OCI-LY1 (cell line): ENCODE measurements around the gene DCC.

Source experiments
- CTCF ChIP-seq: fragments of 200-600 bp; sonication (generic), shearing (Covaris generic); IDR thresholded peaks from 2 replicates; pipeline ENCODE4 v1.5.1; 2017; ENCODE audit warnings: mild to moderate bottlenecking, antibody characterized with exemption, low read length, moderate library complexity, mixed read lengths
- EZH2 ChIP-seq: fragments of 200-600 bp; sonication (generic), shearing (Covaris generic); IDR thresholded peaks from 2 replicates; pipeline ENCODE4 v1.8.0; 2017; ENCODE audit warnings: borderline replicate concordance, mixed run types, mild to moderate bottlenecking, antibody characterized with exemption, low read length, moderate library complexity, mixed read lengths

GRCh38 chr18:53115876-53116585 lies 776.0 kb downstream of the DCC start:
- TF ChIP-seq CTCF (no peak), EZH2 (no peak)
